PC-9 (cell line): ENCODE results near the gene NCKIPSD. TPM values are rescaled to one million over a fixed set of nuclear protein-coding genes. Genes with fewer than 3 reads are reported as not detected.
"Not testable (repeated sequence)": the region's sequence is repeated elsewhere in the genome, so short reads cannot be mapped to it uniquely, and the experiment has no call there.

Experiments
- Bru-seq: library from RNA; stranded (reverse); fragments of 400-500 nt; gene quantifications from one replicate; lab custom pipeline; 2021; lab: Mats Ljungman, UMichigan
- BruChase-seq, 2 experiments: library from RNA; stranded (reverse); fragments of 400-500 nt; gene quantifications; one replicate each; lab custom pipeline; 2021; lab: Mats Ljungman, UMichigan
- BruUV-seq: library from RNA; stranded (reverse); fragments of 400-500 nt; replicated peaks from 2 replicates; lab custom pipeline; 2021; lab: Mats Ljungman, UMichigan
- CTCF ChIA-PET: fragments of 300-600 bp; sonication (Branson Sonifier 250); formaldehyde crosslinking; loops from one replicate; lab custom pipeline; 2022; ENCODE audit warnings: antibody characterized with exemption; lab: Charles Lee
- POLR2A ChIA-PET: fragments of 300-600 bp; sonication (Branson Sonifier 250); formaldehyde crosslinking; loops from one replicate; lab custom pipeline; 2022; ENCODE audit warnings: antibody characterized with exemption; ENCODE audit not compliant: unreplicated experiment; lab: Charles Lee
- DNase-seq, 2 experiments: peaks; one replicate each; pipeline versions ENCODE4 v3.0.0 to v3.0.0-alpha.2; 2015 to 2022; ENCODE audit warnings: mixed read lengths in 1 of 2
- H2AFZ ChIP-seq: fragments of 200-600 bp; sonication (generic); 2 replicates; pipeline ENCODE4 v1.8.1; 2017; ENCODE audit warnings: antibody characterized with exemption
- H3F3A ChIP-seq: fragments of 200-600 bp; sonication (generic); 2 replicates; pipeline ENCODE4 v1.8.1; 2017; ENCODE audit warnings: antibody characterized with exemption, mild to moderate bottlenecking, low read depth; ENCODE audit not compliant: insufficient read depth
- H3K27ac ChIP-seq: fragments of 200-600 bp; sonication (generic); 2 replicates; pipeline ENCODE4 v1.6.1; 2016; ENCODE audit warnings: mixed run types
- H3K27me3 ChIP-seq: fragments of 200-600 bp; sonication (generic); 2 replicates; pipeline ENCODE4 v1.6.1; 2016; ENCODE audit warnings: low read depth, mixed run types; ENCODE audit not compliant: insufficient read depth
- H3K36me3 ChIP-seq: fragments of 200-600 bp; sonication (generic); 2 replicates; pipeline ENCODE4 v1.6.1; 2016; ENCODE audit warnings: low read depth, mixed run types
- H3K4me1 ChIP-seq: fragments of 200-600 bp; sonication (generic); replicated peaks from 2 replicates; pipeline ENCODE4 v1.6.1; 2016; ENCODE audit warnings: mixed run types; ENCODE audit not compliant: insufficient read depth
- H3K4me2 ChIP-seq: fragments of 200-600 bp; sonication (generic); 2 replicates; pipeline ENCODE4 v1.6.1; 2017; ENCODE audit warnings: mixed run types
- H3K4me3 ChIP-seq: fragments of 200-600 bp; sonication (generic); 2 replicates; pipeline ENCODE4 v1.6.1; 2016; ENCODE audit warnings: mixed run types
- H3K79me2 ChIP-seq: fragments of 200-600 bp; sonication (generic); 2 replicates; pipeline ENCODE4 v1.6.1; 2017; ENCODE audit warnings: low read depth, mixed run types
- H3K9me2 ChIP-seq: fragments of 200-600 bp; sonication (generic); 2 replicates; pipeline ENCODE4 v1.8.1; 2017; ENCODE audit warnings: mild to moderate bottlenecking; ENCODE audit not compliant: insufficient read depth
- H3K9me3 ChIP-seq: fragments of 200-600 bp; sonication (generic); 2 replicates; pipeline ENCODE4 v1.8.1; 2016; ENCODE audit warnings: low read depth; ENCODE audit not compliant: insufficient read depth
- H4K20me1 ChIP-seq: fragments of 200-600 bp; sonication (generic); 2 replicates; pipeline ENCODE4 v1.8.1; 2017; ENCODE audit not compliant: insufficient read depth
- CTCF ChIP-seq: fragments of 200-600 bp; sonication (generic); conservative IDR thresholded peaks from 2 replicates; pipeline ENCODE4 v1.6.1; 2017; ENCODE audit warnings: mixed run types, antibody characterized with exemption, mild to moderate bottlenecking, moderate library complexity
- EZH2 ChIP-seq: fragments of 200-600 bp; sonication (generic); IDR thresholded peaks from 2 replicates; pipeline ENCODE4 v1.8.0; 2017; ENCODE audit warnings: antibody characterized with exemption, low read depth
- intact Hi-C: fragments of 100-400 bp; cut with micrococcal nuclease; formaldehyde crosslinking; loops from one replicate; pipeline ENCODE4 v1.10.0; 2022; ENCODE audit not compliant: unreplicated experiment
- long read RNA-seq: library from polyadenylated mRNA; stranded (forward); transcript quantifications from one replicate; pipeline ENCODE4 v2.0.0, GENCODE V29; 2022
- total RNA-seq: library from RNA; stranded (reverse); gene quantifications from 2 replicates; pipeline ENCODE4 v1.2.3, GENCODE V29; 2021

The NCKIPSD gene
- 40.0 and 53.3 TPM in 2 replicates for total RNA-seq
- Bru-seq, nascent RNA = percentile 68 among the genes with signal in this experiment
- BruChase-seq, experiment 1, labeled RNA remaining after a 2-hour chase = percentile 74 among the genes with signal in this experiment
- BruChase-seq, experiment 2, labeled RNA remaining after a 6-hour chase = percentile 82 among the genes with signal in this experiment
- long read RNA-seq, transcript NCKIPSD-204 (13 exons, 2,925 nt) = major isoform, 20 of 140 reads
- long read RNA-seq, transcript NCKIPSD-201 (13 exons, 2,989 nt) = minor isoform, 18 of 140 reads
- long read RNA-seq, partial matches to known transcripts = 6 of 140 reads
- long read RNA-seq, other reads (novel, unspliced or antisense) = 96 of 140 reads

- Histone ChIP-seq H3K4me2 (peak within 1 kb of the TSS; percentile 86), H3K9me3 (no peaks in the 10 kb centered on the region), H3K27me3 (no peaks in the 10 kb centered on the region), H2AFZ (peak within 1 kb of the TSS; percentile 89), H3K36me3 (no peaks in the 10 kb centered on the region), H3K79me2 (peaks cover 21% of the 10 kb centered on the region), H4K20me1 (peaks cover 8% of the 10 kb centered on the region; the same call in 1 of the 2 replicates), H3K4me3 (peak within 1 kb of the TSS; percentile 72), H3K9me2 (no peaks in the 10 kb centered on the region), H3K27ac (peak within 1 kb of the TSS; percentile 46; the same call in 1 of the 2 replicates), H3F3A (peaks cover 20% of the 10 kb centered on the region), H3K4me1 (peaks cover 9% of the 10 kb centered on the region)
- peak; percentile 52 to 86 for DNase-seq
- BruUV-seq = no TSS peak
- TF ChIP-seq CTCF (peak; percentile 72), EZH2 (no peak)
- ChIA-PET POLR2A (interaction anchor here (0.6 kb wide), 1 partner anchor 79 kb away, joined by 13 read pairs; no protein-coding TSS in a partner anchor), CTCF (interaction anchor here (0.7 to 1.8 kb wide), 3 partner anchors 22 to 250 kb away, joined by 3 to 6 read pairs (median 6); partner anchors contain the start of gene CELSR3)
- intact Hi-C loops = loop anchor here (1.0 kb wide), 2 partner anchors 128 to 221 kb away; no protein-coding TSS in a partner anchor
Measured at GRCh38 chr3:48685603-48686511, at the start of gene NCKIPSD. NCKIPSD (minus strand) TSS chr3:48685915; CDS start chr3:48685807, 108 bp downstream.

- intact Hi-C loops, CTCF ChIA-PET: not testable (repeated sequence)
Measured at GRCh38 chr3:48735075-48735767, 49.5 kb upstream of the NCKIPSD start.

GRCh38 chr3:48734541-48734940 is 48.8 kb upstream of the NCKIPSD start:
- H3K79me2 ChIP-seq, H3F3A ChIP-seq, intact Hi-C loops, H3K36me3 ChIP-seq, H3K27me3 ChIP-seq, CTCF ChIA-PET, BruUV-seq, H2AFZ ChIP-seq, H3K9me2 ChIP-seq, H3K27ac ChIP-seq, DNase-seq, POLR2A ChIA-PET, H3K4me2 ChIP-seq, H3K4me1 ChIP-seq, H4K20me1 ChIP-seq, H3K4me3 ChIP-seq, H3K9me3 ChIP-seq: not testable (repeated sequence)

More at GRCh38 chr3:48735075-48735767, 49.5 kb upstream of the NCKIPSD start:
- H3K27me3 ChIP-seq, BruUV-seq, H4K20me1 ChIP-seq, H3K4me2 ChIP-seq, H3K36me3 ChIP-seq, H3F3A ChIP-seq, H3K9me3 ChIP-seq, H3K27ac ChIP-seq, DNase-seq, H3K9me2 ChIP-seq, H3K4me1 ChIP-seq, H3K79me2 ChIP-seq, H2AFZ ChIP-seq, H3K4me3 ChIP-seq: not testable (repeated sequence)
- POLR2A ChIA-PET = interaction anchor here (0.6 kb wide), 1 partner anchor 187 kb away, joined by 3 read pairs; no protein-coding TSS in a partner anchor

GRCh38 chr3:48733752-48734518 is 48.2 kb upstream of the NCKIPSD start:
- H3F3A ChIP-seq, H3K79me2 ChIP-seq, H3K9me2 ChIP-seq, H2AFZ ChIP-seq, H3K36me3 ChIP-seq, H3K4me3 ChIP-seq, CTCF ChIA-PET, H3K27ac ChIP-seq, H3K27me3 ChIP-seq, BruUV-seq, H3K4me2 ChIP-seq, H3K9me3 ChIP-seq, DNase-seq, intact Hi-C loops, POLR2A ChIA-PET, H4K20me1 ChIP-seq, H3K4me1 ChIP-seq: not testable (repeated sequence)
